HFFc6 (cell line): ENCODE results near the gene VEZT. TPM values are rescaled to one million over a fixed set of nuclear protein-coding genes. Genes with fewer than 3 reads are reported as not detected.

Experiments used
- DNase-seq: peaks from one replicate; pipeline ENCODE4 v3.0.0-alpha.2; 2018
- H3K27ac Mint-ChIP-seq: 2 replicates; pipeline ENCODE4 v1.8.0; 2020; ENCODE audit warnings: mild to moderate bottlenecking, mixed read lengths
- H3K27me3 Mint-ChIP-seq: 2 replicates; pipeline ENCODE4 v1.8.0; 2021; ENCODE audit warnings: mild to moderate bottlenecking, moderate library complexity, mixed read lengths; ENCODE audit not compliant: insufficient read depth
- H3K36me3 Mint-ChIP-seq: 2 replicates; pipeline ENCODE4 v1.8.0; 2021; ENCODE audit warnings: low read depth, mixed read lengths
- H3K4me1 Mint-ChIP-seq: 2 replicates; pipeline ENCODE4 v1.8.0; 2020; ENCODE audit warnings: low read depth, mixed read lengths
- H3K4me3 Mint-ChIP-seq: 2 replicates; pipeline ENCODE4 v1.8.0; 2020; ENCODE audit warnings: mild to moderate bottlenecking, moderate library complexity, mixed read lengths
- H3K9me3 Mint-ChIP-seq: 2 replicates; pipeline ENCODE4 v1.8.0; 2020; ENCODE audit warnings: mild to moderate bottlenecking, mixed read lengths
- total RNA-seq, 6 experiments: library from RNA; stranded (reverse); fragmentation: NEBNext Ultra II Directional; extraction: Animal tissue kit (Norgen Biotek cat#: 25700); gene quantifications; 2 replicates in 1 of 6; 3 replicates in 5 of 6; pipeline ENCODE4 v1.2.3, GENCODE V29; 2021
- TF ChIP-seq, protein P1 (sequence below): fragments of 200-600 bp; sonication (generic); IDR thresholded peaks from 2 replicates; pipeline ENCODE4 v1.5.0; 2021; ENCODE audit warnings: antibody characterized with exemption, mild to moderate bottlenecking

VEZT gene
- total RNA-seq, 6 experiments from 2014 or later: 61.8 to 69.0 (median 66.2) TPM

DNA sequence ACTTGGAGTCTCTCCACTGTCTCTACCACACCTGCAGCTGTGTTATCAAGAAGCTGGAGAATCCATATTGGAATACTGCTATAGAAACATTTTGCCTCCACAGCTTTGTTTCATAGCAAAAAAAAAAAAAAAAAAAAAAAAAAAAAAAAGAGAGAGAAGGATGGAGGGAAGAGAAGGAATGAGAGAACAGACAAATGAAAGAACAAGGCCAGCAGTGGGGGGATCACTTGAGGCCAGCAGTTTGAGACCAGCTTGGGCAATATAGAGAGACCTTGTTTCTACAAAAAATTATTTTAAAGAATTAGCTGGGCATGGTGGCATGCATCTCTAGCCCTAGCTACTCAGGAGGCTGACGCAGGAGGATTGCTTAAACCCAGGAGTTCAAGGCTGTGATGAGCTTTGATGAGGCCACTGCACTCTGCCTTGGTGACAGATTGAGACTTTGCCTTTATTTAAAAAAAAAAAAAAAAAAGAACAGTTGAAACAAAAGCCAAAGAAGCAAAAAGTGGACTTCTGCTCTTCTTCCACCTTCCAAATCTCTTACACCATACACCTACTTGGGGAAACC, 8.1 kb downstream of the VEZT start:
- Mint-ChIP-seq H3K27me3 (no peaks in the 10 kb centered on the region), H3K4me1 (peaks cover 49% of the 10 kb centered on the region), H3K27ac (no peak overlapping the region), H3K4me3 (no peak overlapping the region), H3K9me3 (no peaks in the 10 kb centered on the region), H3K36me3 (peaks cover 15% of the 10 kb centered on the region)
- DNase-seq: no peak
- TF ChIP-seq, protein P1, sequence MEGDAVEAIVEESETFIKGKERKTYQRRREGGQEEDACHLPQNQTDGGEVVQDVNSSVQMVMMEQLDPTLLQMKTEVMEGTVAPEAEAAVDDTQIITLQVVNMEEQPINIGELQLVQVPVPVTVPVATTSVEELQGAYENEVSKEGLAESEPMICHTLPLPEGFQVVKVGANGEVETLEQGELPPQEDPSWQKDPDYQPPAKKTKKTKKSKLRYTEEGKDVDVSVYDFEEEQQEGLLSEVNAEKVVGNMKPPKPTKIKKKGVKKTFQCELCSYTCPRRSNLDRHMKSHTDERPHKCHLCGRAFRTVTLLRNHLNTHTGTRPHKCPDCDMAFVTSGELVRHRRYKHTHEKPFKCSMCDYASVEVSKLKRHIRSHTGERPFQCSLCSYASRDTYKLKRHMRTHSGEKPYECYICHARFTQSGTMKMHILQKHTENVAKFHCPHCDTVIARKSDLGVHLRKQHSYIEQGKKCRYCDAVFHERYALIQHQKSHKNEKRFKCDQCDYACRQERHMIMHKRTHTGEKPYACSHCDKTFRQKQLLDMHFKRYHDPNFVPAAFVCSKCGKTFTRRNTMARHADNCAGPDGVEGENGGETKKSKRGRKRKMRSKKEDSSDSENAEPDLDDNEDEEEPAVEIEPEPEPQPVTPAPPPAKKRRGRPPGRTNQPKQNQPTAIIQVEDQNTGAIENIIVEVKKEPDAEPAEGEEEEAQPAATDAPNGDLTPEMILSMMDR: no peak

DNA sequence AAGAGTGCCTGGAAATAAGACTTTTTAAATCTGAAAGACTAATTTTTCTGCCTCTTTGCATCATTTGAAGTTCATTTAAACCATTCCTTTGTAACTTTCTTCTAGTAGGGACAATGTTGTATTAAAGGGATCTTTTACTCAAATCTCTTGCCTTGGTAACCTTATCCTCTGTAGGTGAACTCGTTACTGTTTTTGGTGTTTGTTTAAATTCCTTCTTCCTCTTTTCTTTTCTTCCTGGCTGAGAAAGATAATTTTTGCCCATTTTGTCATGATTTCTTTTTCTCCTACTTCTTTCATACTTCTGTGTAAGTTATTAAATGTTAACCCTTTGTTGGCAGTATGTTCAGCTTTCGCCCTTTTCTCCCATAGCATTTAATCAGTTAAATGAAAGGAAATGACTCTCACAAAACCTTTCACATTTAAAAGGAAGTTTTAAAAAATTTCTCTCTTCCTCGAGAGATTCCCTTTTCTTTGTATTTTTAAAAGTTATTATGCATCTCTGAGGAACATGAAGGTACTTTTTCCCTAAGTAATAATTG, 10.3 kb downstream of the VEZT start:
- peaks cover 57% of the 10 kb centered on the region for H3K4me1 Mint-ChIP-seq
- DNase-seq: no peak
- H3K27me3 Mint-ChIP-seq: no peaks in the 10 kb centered on the region
- no peak overlapping the region for H3K4me3 Mint-ChIP-seq
- H3K36me3 Mint-ChIP-seq: peaks cover 10% of the 10 kb centered on the region; the same call in 1 of the 2 replicates
- TF ChIP-seq, protein P1: no peak
- no peaks in the 10 kb centered on the region for H3K9me3 Mint-ChIP-seq
- H3K27ac Mint-ChIP-seq: peak overlapping the region; percentile 6; the same call in 1 of the 2 replicates

DNA sequence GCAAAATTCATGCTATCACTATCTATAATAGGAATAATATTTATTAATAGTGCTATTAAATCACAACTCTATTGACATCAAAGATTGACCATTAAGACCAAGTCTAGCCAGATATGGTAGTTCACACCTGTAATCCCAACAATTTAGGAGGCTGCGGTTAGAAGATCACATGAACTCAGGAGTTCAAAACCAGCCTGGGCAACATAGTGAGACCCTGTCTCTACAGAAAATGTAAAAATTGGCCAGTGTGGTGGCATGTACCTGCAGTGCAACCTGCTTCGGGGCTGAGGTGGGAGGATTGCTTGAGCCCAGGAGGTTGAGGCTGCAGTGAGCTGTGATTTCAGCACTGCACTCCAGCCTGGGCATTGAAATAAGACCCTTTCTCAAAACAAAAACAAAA, 11.0 kb downstream of the VEZT start:
- H3K4me3 Mint-ChIP-seq: no peak overlapping the region
- peaks cover 10% of the 10 kb centered on the region; the same call in 1 of the 2 replicates for H3K36me3 Mint-ChIP-seq
- H3K9me3 Mint-ChIP-seq: no peaks in the 10 kb centered on the region
- H3K27ac Mint-ChIP-seq: no peak overlapping the region
- peaks cover 55% of the 10 kb centered on the region for H3K4me1 Mint-ChIP-seq
- no peaks in the 10 kb centered on the region for H3K27me3 Mint-ChIP-seq
- TF ChIP-seq, protein P1: no peak
- no peak for DNase-seq

DNA sequence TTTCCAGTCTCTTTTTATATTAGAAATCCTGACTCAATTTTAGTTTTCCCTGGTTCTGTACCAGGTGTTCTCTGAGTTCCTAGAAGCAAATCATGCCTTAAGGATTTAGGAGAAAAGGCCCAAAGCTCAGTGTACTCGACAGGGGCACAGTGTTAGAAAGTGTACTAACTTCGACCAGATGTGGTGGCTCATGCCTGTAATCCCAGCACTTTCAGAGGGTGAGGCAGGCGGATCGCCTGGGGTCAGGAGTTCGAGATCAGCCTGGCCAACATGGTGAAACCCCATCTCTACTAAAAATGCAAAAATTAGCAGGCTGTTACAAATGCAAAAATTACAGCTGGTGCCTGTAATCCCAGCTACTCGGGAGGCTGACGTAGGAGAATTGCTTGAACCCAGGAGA, 12.0 kb downstream of the VEZT start:
- DNase-seq: no peak
- Mint-ChIP-seq H3K27ac (no peak overlapping the region), H3K4me3 (no peak overlapping the region), H3K4me1 (peaks cover 45% of the 10 kb centered on the region), H3K9me3 (no peaks in the 10 kb centered on the region), H3K36me3 (peaks cover 5% of the 10 kb centered on the region; the same call in 1 of the 2 replicates), H3K27me3 (no peaks in the 10 kb centered on the region)
- TF ChIP-seq, protein P1: no peak

DNA sequence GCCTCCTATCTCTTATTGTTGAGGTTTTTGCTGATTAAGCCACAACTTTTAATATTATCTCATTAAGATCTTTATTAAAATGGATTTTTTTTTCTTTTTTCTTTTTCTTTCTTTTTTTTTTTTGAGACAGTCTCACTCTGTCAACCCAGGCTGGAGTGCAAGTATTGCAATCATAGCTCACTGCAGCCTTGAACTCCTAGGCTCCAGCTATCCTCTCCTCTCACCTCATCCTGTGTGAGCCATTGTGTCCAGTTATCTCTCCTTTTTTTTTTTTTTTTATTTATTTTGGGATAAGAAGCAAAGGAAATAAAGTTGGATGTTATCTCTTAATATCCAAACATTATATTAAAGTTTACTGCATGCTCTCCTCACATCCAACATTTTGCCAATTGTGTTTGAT, 12.7 kb downstream of the VEZT start:
- DNase-seq: no peak
- Mint-ChIP-seq H3K27ac (peak overlapping the region; percentile 43), H3K9me3 (no peaks in the 10 kb centered on the region), H3K36me3 (no peaks in the 10 kb centered on the region; the same call in 1 of the 2 replicates), H3K4me3 (no peak overlapping the region), H3K27me3 (no peaks in the 10 kb centered on the region), H3K4me1 (peaks cover 39% of the 10 kb centered on the region)
- TF ChIP-seq, protein P1: no peak
